ENCODE data around the gene SLC25A41.

The SLC25A41 gene

GRCh38 chr19:6416658-6417405, 16.7 kb downstream of the SLC25A41 start:
- H3K27me3 ChIP-seq (ENCODE audit: insufficient read depth, low read length, poor library complexity) = no peaks in the 10 kb centered on the region
- H3K79me2 ChIP-seq (ENCODE audit: control insufficient read depth, insufficient read depth, low read length) = peaks cover 35% of the 10 kb centered on the region
- H3K18ac ChIP-seq (ENCODE audit: low read length) = no peak overlapping the region
- H2AK5ac ChIP-seq (ENCODE audit: low read length) = no peak overlapping the region
- H3K4me2 ChIP-seq (ENCODE audit: low read length) = no peak overlapping the region
- H3K4me1 ChIP-seq (ENCODE audit: control insufficient read depth, low read depth, low read length) = no peaks in the 10 kb centered on the region
- H3K4ac ChIP-seq (ENCODE audit: low read depth, low read length) = no peak overlapping the region
- H2BK15ac ChIP-seq (replicated peaks; ENCODE audit: low read depth) = no peak overlapping the region
- no peak overlapping the region for H3K9ac ChIP-seq (ENCODE audit: low read length)
- H3K23ac ChIP-seq (ENCODE audit: low read length) = no peak overlapping the region
- no peak overlapping the region for H3K27ac ChIP-seq (ENCODE audit: low read depth, low read length)
- H3K79me1 ChIP-seq (ENCODE audit: low read length) = peaks cover 17% of the 10 kb centered on the region
- H3K56ac ChIP-seq (ENCODE audit: low read length) = no peak overlapping the region
- no CpG with 5 or more reads among the region's 29 CpGs for WGBS (ENCODE audit: extremely low coverage, insufficient coverage, low lambda C conversion rate)
- DNase-seq = no peak
- H2BK120ac ChIP-seq (ENCODE audit: low read depth, low read length) = no peak overlapping the region
- H2BK5ac ChIP-seq (ENCODE audit: low read length) = no peak overlapping the region
- no peak overlapping the region for H4K5ac ChIP-seq (ENCODE audit: low read length)
- H4K8ac ChIP-seq (ENCODE audit: low read depth, low read length) = no peak overlapping the region
- peaks cover 24% of the 10 kb centered on the region for H3K36me3 ChIP-seq (ENCODE audit: control insufficient read depth, insufficient read depth, low read length)
- no peak overlapping the region for H3K4me3 ChIP-seq (ENCODE audit: low read length)

DNA sequence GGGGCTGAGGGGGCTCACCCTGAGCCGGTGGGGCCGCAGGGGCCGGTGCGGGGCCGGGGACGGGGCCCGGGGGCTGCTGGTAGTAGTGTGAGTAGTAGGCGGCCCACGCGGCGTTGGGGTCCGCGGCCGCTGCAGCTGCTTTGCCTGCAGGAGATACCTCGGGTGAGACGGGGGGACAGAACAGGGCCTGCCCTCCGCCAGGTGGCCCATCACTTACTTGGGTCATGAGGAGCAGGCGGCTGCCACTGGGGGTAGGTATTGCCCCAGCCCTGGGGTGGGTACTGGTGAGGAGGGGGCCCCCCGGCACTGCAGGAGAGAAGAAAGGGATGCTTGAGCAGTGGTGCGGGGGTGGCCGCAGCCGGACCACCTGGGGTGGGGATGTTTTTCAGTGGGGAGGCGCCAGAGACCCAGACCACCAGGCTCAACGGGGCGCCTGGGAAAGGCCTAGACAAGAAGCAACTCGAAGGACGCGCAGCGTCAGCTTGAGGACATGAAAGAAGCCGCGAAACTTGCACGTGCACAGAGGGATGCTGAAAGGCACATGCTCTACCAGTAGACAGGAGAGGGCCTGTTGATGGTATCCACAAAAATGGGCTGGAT, 17.9 kb downstream of the SLC25A41 start:
- no peaks in the 10 kb centered on the region for H3K4me1 ChIP-seq (ENCODE audit: control insufficient read depth, low read depth, low read length)
- no peak overlapping the region for H3K4me3 ChIP-seq (ENCODE audit: low read length)
- H3K27ac ChIP-seq (ENCODE audit: low read depth, low read length) = no peak overlapping the region
- H3K27me3 ChIP-seq (ENCODE audit: insufficient read depth, low read length, poor library complexity) = no peaks in the 10 kb centered on the region
- no peak overlapping the region for H2BK120ac ChIP-seq (ENCODE audit: low read depth, low read length)
- H3K56ac ChIP-seq (ENCODE audit: low read length) = no peak overlapping the region
- peaks cover 15% of the 10 kb centered on the region for H3K79me1 ChIP-seq (ENCODE audit: low read length)
- H3K18ac ChIP-seq (ENCODE audit: low read length) = no peak overlapping the region
- H2BK5ac ChIP-seq (ENCODE audit: low read length) = no peak overlapping the region
- H3K9ac ChIP-seq (ENCODE audit: low read length) = no peak overlapping the region
- peaks cover 20% of the 10 kb centered on the region for H3K36me3 ChIP-seq (ENCODE audit: control insufficient read depth, insufficient read depth, low read length)
- H3K79me2 ChIP-seq (ENCODE audit: control insufficient read depth, insufficient read depth, low read length) = peaks cover 24% of the 10 kb centered on the region
- no peak overlapping the region for H4K8ac ChIP-seq (ENCODE audit: low read depth, low read length)
- H2AK5ac ChIP-seq (ENCODE audit: low read length) = no peak overlapping the region
- no peak overlapping the region for H2BK15ac ChIP-seq (replicated peaks; ENCODE audit: low read depth)
- H3K4ac ChIP-seq (ENCODE audit: low read depth, low read length) = no peak overlapping the region
- no peak for DNase-seq
- WGBS (ENCODE audit: extremely low coverage, insufficient coverage, low lambda C conversion rate) = no CpG with 5 or more reads among the region's 32 CpGs
- no peak overlapping the region for H4K5ac ChIP-seq (ENCODE audit: low read length)
- H3K23ac ChIP-seq (ENCODE audit: low read length) = no peak overlapping the region
- no peak overlapping the region for H3K4me2 ChIP-seq (ENCODE audit: low read length)

- Histone ChIP-seq H3K23ac (ENCODE audit: low read length) (no peak overlapping the region), H2BK120ac (ENCODE audit: low read depth, low read length) (no peak overlapping the region), H3K9ac (ENCODE audit: low read length) (no peak overlapping the region), H2BK15ac (replicated peaks; ENCODE audit: low read depth) (no peak overlapping the region), H4K8ac (ENCODE audit: low read depth, low read length) (no peak overlapping the region), H4K5ac (ENCODE audit: low read length) (no peak overlapping the region), H3K27me3 (ENCODE audit: insufficient read depth, low read length, poor library complexity) (no peaks in the 10 kb centered on the region), H3K36me3 (ENCODE audit: control insufficient read depth, insufficient read depth, low read length) (peaks cover 20% of the 10 kb centered on the region), H3K79me2 (ENCODE audit: control insufficient read depth, insufficient read depth, low read length) (peaks cover 17% of the 10 kb centered on the region), H2AK5ac (ENCODE audit: low read length) (no peak overlapping the region), H2BK5ac (ENCODE audit: low read length) (no peak overlapping the region), H3K18ac (ENCODE audit: low read length) (no peak overlapping the region), H3K27ac (ENCODE audit: low read depth, low read length) (no peak overlapping the region), H3K4me2 (ENCODE audit: low read length) (no peak overlapping the region), H3K4me3 (ENCODE audit: low read length) (no peak overlapping the region), H3K4me1 (ENCODE audit: control insufficient read depth, low read depth, low read length) (no peaks in the 10 kb centered on the region), H3K4ac (ENCODE audit: low read depth, low read length) (no peak overlapping the region), H3K79me1 (ENCODE audit: low read length) (peaks cover 12% of the 10 kb centered on the region), H3K56ac (ENCODE audit: low read length) (no peak overlapping the region)
- no peak for DNase-seq
- no CpG with 5 or more reads among the region's 47 CpGs for WGBS (ENCODE audit: extremely low coverage, insufficient coverage, low lambda C conversion rate)
These were observed 18.6 kb downstream of the SLC25A41 start for GRCh38 chr19:6414793-6415590.

GRCh38 chr19:6413721-6414643, 19.6 kb downstream of the SLC25A41 start:
- Histone ChIP-seq H3K4me3 (ENCODE audit: low read length) (no peak overlapping the region), H3K36me3 (ENCODE audit: control insufficient read depth, insufficient read depth, low read length) (peaks cover 15% of the 10 kb centered on the region), H3K4me2 (ENCODE audit: low read length) (no peak overlapping the region), H2BK15ac (replicated peaks; ENCODE audit: low read depth) (no peak overlapping the region), H3K27me3 (ENCODE audit: insufficient read depth, low read length, poor library complexity) (no peaks in the 10 kb centered on the region), H3K23ac (ENCODE audit: low read length) (no peak overlapping the region), H3K56ac (ENCODE audit: low read length) (no peak overlapping the region), H4K5ac (ENCODE audit: low read length) (no peak overlapping the region), H2AK5ac (ENCODE audit: low read length) (no peak overlapping the region), H3K79me2 (ENCODE audit: control insufficient read depth, insufficient read depth, low read length) (peaks cover 8% of the 10 kb centered on the region), H3K4me1 (ENCODE audit: control insufficient read depth, low read depth, low read length) (no peaks in the 10 kb centered on the region), H4K8ac (ENCODE audit: low read depth, low read length) (no peak overlapping the region), H3K18ac (ENCODE audit: low read length) (no peak overlapping the region), H3K9ac (ENCODE audit: low read length) (no peak overlapping the region), H3K4ac (ENCODE audit: low read depth, low read length) (no peak overlapping the region), H3K79me1 (ENCODE audit: low read length) (peaks cover 7% of the 10 kb centered on the region), H3K27ac (ENCODE audit: low read depth, low read length) (no peak overlapping the region), H2BK5ac (ENCODE audit: low read length) (no peak overlapping the region), H2BK120ac (ENCODE audit: low read depth, low read length) (no peak overlapping the region)
- DNase-seq = peak; percentile 52
- no CpG with 5 or more reads among the region's 42 CpGs for WGBS (ENCODE audit: extremely low coverage, insufficient coverage, low lambda C conversion rate)

GRCh38 chr19:6413291-6413690, 20.3 kb downstream of the SLC25A41 start:
- no peak overlapping the region for H2BK120ac ChIP-seq (ENCODE audit: low read depth, low read length)
- no peak overlapping the region for H3K27ac ChIP-seq (ENCODE audit: low read depth, low read length)
- H3K4ac ChIP-seq (ENCODE audit: low read depth, low read length) = no peak overlapping the region
- H3K79me2 ChIP-seq (ENCODE audit: control insufficient read depth, insufficient read depth, low read length) = peaks cover 2% of the 10 kb centered on the region
- H3K36me3 ChIP-seq (ENCODE audit: control insufficient read depth, insufficient read depth, low read length) = peaks cover 15% of the 10 kb centered on the region
- H3K56ac ChIP-seq (ENCODE audit: low read length) = no peak overlapping the region
- DNase-seq = no peak
- H2AK5ac ChIP-seq (ENCODE audit: low read length) = no peak overlapping the region
- H3K4me1 ChIP-seq (ENCODE audit: control insufficient read depth, low read depth, low read length) = no peaks in the 10 kb centered on the region
- no peak overlapping the region for H3K4me3 ChIP-seq (ENCODE audit: low read length)
- H3K4me2 ChIP-seq (ENCODE audit: low read length) = no peak overlapping the region
- no peak overlapping the region for H4K5ac ChIP-seq (ENCODE audit: low read length)
- H3K18ac ChIP-seq (ENCODE audit: low read length) = no peak overlapping the region
- no peak overlapping the region for H3K23ac ChIP-seq (ENCODE audit: low read length)
- H2BK5ac ChIP-seq (ENCODE audit: low read length) = no peak overlapping the region
- peaks cover 5% of the 10 kb centered on the region for H3K79me1 ChIP-seq (ENCODE audit: low read length)
- no peak overlapping the region for H3K9ac ChIP-seq (ENCODE audit: low read length)
- H4K8ac ChIP-seq (ENCODE audit: low read depth, low read length) = no peak overlapping the region
- no peaks in the 10 kb centered on the region for H3K27me3 ChIP-seq (ENCODE audit: insufficient read depth, low read length, poor library complexity)
- WGBS (ENCODE audit: extremely low coverage, insufficient coverage, low lambda C conversion rate) = no CpG with 5 or more reads among the region's 10 CpGs
- H2BK15ac ChIP-seq (replicated peaks; ENCODE audit: low read depth) = no peak overlapping the region

Data from mesendoderm (in vitro differentiated cells).